Thyroid gland (tissue), 4 donors: ENCODE results near the gene CA12. TPM values are rescaled to one million over a fixed set of nuclear protein-coding genes. Genes with fewer than 3 reads are reported as not detected.

Source experiments
- DNase-seq, 2 donors: peaks; one replicate each; pipeline ENCODE4 v3.0.0-alpha.2; 2019
- H3K27ac ChIP-seq, 3 donors: fragments of 200-600 bp; sonication (generic); 1 replicate in 2 of 3; 2 replicates in 1 of 3; pipeline ENCODE4 v1.5.1; 2016 to 2019; ENCODE audit warnings: mild to moderate bottlenecking in 1 of 3, moderate library complexity in 1 of 3
- H3K27me3 ChIP-seq: fragments of 200-600 bp; sonication (generic); one replicate; pipeline ENCODE4 v1.5.1; 2019
- H3K36me3 ChIP-seq, 2 donors: fragments of 200-600 bp; sonication (generic); one replicate each; pipeline ENCODE4 v1.5.1; 2016 to 2019
- H3K4me1 ChIP-seq, 2 donors: fragments of 200-600 bp; sonication (generic); one replicate each; pipeline ENCODE4 v1.5.1; 2017 to 2019
- H3K4me3 ChIP-seq, 3 donors: fragments of 200-600 bp; sonication (generic); replicated peaks in 1 of 3; 1 replicate in 2 of 3; 2 replicates in 1 of 3; pipeline ENCODE4 v1.5.1; 2016; ENCODE audit warnings: mild to moderate bottlenecking in 1 of 3
- H3K9me3 ChIP-seq: fragments of 200-600 bp; sonication (generic); one replicate; pipeline ENCODE4 v1.5.1; 2017
- POLR2A ChIP-seq, 2 donors: fragments of 450-650 bp; IDR thresholded peaks; one replicate each; pipeline ENCODE4 v1.6.1; 2017; ENCODE audit warnings: antibody characterized with exemption in 2 of 2, mild to moderate bottlenecking in 2 of 2, moderate library complexity in 1 of 2
- WGBS, 2 donors: methylation state at CpG; one replicate each; pipeline ENCODE4 v1.1.5; 2017; 5-methylcytosine and 5-hydroxymethylcytosine counted together
- intact Hi-C: fragments of 100-400 bp; cut with DNase I; formaldehyde crosslinking; loops from one replicate; pipeline ENCODE4 v1.15.1; 2023
- total RNA-seq, 4 donors: library from RNA; depleted of rRNA; stranded (reverse); fragments of >200 nt; gene quantifications; one replicate each; pipeline ENCODE4 v1.2.3, GENCODE V29; 2016
- TF ChIP-seq, protein P1 (sequence below), 6 experiments: fragments of 200-600 bp in 3 of 6; fragments of 450-650 bp in 3 of 6; sonication (generic) in 3 of 6; IDR thresholded peaks; one replicate each; pipeline ENCODE4 v1.5.1; 2016 to 2019; ENCODE audit warnings: antibody characterized with exemption in 6 of 6, mild to moderate bottlenecking in 2 of 6, inconsistent platforms in 1 of 6, moderate library complexity in 1 of 6

CA12 gene
- total RNA-seq, 4 donors from 2014 or later: 0.33 to 21.9 (median 4.3) TPM

- Histone ChIP-seq H3K9me3 (no peaks in the 10 kb centered on the region), H3K36me3 (no peaks in the 10 kb centered on the region), H3K4me3 (no peak overlapping the region), H3K27me3 (no peaks in the 10 kb centered on the region), H3K4me1 (peaks cover 2 to 36% of the 10 kb centered on the region in 2 donors), H3K27ac (no peak overlapping the region)
- no peak for TF ChIP-seq POLR2A (IDR thresholded peaks at IDR 0.05)
- TF ChIP-seq, protein P1, sequence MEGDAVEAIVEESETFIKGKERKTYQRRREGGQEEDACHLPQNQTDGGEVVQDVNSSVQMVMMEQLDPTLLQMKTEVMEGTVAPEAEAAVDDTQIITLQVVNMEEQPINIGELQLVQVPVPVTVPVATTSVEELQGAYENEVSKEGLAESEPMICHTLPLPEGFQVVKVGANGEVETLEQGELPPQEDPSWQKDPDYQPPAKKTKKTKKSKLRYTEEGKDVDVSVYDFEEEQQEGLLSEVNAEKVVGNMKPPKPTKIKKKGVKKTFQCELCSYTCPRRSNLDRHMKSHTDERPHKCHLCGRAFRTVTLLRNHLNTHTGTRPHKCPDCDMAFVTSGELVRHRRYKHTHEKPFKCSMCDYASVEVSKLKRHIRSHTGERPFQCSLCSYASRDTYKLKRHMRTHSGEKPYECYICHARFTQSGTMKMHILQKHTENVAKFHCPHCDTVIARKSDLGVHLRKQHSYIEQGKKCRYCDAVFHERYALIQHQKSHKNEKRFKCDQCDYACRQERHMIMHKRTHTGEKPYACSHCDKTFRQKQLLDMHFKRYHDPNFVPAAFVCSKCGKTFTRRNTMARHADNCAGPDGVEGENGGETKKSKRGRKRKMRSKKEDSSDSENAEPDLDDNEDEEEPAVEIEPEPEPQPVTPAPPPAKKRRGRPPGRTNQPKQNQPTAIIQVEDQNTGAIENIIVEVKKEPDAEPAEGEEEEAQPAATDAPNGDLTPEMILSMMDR (IDR thresholded peaks at IDR 0.05): no peak
- 92 to 98% methylated on average over 2 of the region's 2 CpGs for WGBS, 2 donors
- no peak for DNase-seq
- intact Hi-C loops: no loop called here
These were observed 14.3 kb downstream of the CA12 start for GRCh38 chr15:63367390-63367789.

DNA sequence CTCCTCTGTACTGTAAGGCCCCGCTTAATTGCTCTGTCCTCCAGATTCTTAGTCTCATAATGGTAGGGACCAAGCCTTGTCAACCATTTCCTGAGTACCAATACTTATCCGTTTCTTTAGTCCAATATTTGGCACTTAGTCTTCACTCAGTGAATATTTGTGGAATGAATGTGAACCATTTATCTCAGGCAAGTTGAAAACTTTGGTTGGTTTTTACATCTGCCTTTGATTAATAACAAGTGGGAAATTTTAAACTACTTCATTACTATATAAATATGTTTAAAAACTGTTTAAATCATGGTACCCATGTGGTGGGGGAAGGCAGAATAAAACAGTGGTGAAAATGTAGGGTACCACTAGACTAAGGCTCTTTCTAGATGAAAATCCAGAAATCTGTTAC lies 15.2 kb downstream of the CA12 start:
- Histone ChIP-seq H3K36me3 (no peaks in the 10 kb centered on the region), H3K4me3 (no peak overlapping the region), H3K27me3 (no peaks in the 10 kb centered on the region), H3K9me3 (no peaks in the 10 kb centered on the region), H3K27ac (no peak overlapping the region), H3K4me1 (peaks cover 5 to 35% of the 10 kb centered on the region in 2 donors)
- 84 to 92% methylated on average over 2 of the region's 2 CpGs for WGBS, 2 donors
- intact Hi-C loops: no loop called here
- no peak for DNase-seq
- TF ChIP-seq POLR2A (IDR thresholded peaks at IDR 0.05): no peak
- TF ChIP-seq, protein P1 (IDR thresholded peaks at IDR 0.05): no peak

DNA sequence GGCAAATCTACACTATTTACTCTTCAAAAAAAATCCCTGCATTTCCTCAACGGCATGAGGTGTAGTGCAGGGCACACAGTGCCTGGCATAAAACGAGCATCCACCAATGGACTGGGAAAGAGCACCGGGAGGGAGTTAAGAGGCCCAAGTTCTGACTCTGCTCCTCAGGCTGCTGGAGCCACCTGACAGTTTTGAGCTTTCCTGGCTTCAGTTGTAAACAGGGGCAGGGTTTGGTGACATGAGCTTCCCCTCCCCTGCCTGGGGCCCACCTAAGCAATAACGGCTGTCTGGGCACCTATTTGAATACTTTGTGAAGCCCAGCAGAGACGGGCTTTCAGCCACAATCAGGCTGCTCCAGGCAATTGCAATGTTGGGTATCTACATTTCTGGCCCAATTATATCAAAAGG lies 16.4 kb downstream of the CA12 start:
- DNase-seq: no peak
- H3K36me3 ChIP-seq: no peaks in the 10 kb centered on the region

DNA sequence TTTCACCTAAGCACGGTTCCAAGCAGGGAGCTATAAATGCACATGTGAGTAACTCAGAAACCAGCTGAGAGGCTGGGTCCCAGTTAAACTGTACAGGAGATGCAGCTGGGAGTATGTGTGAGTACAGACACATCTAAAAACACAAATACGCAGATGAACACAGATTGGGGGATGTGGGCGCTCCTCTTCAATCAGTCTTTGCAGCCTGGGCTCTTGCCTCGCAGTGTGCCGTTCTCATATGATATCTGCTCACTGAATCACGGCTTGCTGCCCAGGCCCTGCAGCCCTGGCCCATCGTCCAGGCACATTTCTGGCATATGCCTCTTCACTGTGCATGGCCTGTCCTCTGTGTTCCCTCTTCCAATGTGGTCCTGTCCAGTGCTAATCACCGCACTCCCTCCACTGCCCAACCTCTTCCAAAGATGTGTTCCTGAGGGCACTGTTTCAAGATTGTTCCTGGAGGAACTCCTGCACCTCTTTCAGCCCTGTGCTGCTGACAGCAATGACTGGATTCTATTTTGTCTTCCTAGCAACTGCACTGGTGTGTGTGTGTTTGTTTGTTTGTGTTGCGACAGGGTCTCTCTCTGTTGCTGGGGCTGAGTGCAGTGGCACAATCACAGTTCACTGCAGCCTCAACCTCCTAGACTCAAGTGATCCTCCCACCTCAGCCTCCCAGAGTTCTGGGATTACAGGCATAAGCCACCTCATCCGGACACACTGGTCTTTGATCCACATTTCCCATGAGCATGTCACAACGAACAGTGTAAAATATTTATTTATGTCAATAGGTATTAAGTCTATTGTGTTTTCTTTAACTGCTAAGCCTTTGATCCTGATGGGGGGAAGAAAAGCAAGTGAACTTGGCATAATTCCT lies 17.0 kb downstream of the CA12 start:
- WGBS, 2 donors: 87 to 92% methylated on average over 11 of the region's 11 CpGs
- intact Hi-C loops: no loop called here
- no peak for TF ChIP-seq POLR2A (IDR thresholded peaks at IDR 0.05)
- TF ChIP-seq, protein P1 (IDR thresholded peaks at IDR 0.05): no peak

More for the DNA sequence above, 16.4 kb downstream of the CA12 start:
- WGBS, 2 donors: 66 to 77% methylated on average over 5 of the region's 5 CpGs
- no peak overlapping the region for H3K4me3 ChIP-seq
- peaks cover 5 to 27% of the 10 kb centered on the region in 2 donors for H3K4me1 ChIP-seq
- no peaks in the 10 kb centered on the region for H3K27me3 ChIP-seq
- no peak for TF ChIP-seq POLR2A (IDR thresholded peaks at IDR 0.05)
- TF ChIP-seq, protein P1 (IDR thresholded peaks at IDR 0.05): no peak
- intact Hi-C loops: no loop called here
- no peak overlapping the region for H3K27ac ChIP-seq
- H3K9me3 ChIP-seq: no peaks in the 10 kb centered on the region

DNA sequence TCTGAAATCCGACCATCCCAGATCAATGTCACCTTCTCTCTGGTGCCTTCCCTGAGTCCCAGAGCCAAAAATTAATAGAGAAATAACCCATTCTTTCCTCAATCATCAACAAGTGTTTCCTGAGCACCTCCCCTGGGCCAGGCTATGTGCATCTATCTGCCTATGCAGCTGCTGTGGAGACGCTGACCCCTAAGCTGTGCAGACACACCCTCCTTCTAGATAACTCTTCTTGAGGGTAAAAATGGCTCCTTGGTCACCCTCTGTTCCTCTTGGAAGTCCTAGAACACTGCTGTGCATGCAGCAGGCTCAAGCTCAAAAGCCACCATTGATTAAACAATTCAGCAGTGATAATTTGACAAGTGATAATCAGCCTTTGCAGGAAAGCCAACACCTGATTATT lies 18.4 kb downstream of the CA12 start:
- intact Hi-C loops: no loop called here
- WGBS, 2 donors: 74 to 84% methylated on average over 2 of the region's 2 CpGs

More for the DNA sequence above, 17.0 kb downstream of the CA12 start:
- no peak overlapping the region for H3K27ac ChIP-seq
- H3K4me1 ChIP-seq: peaks cover 5 to 25% of the 10 kb centered on the region in 2 donors
- H3K36me3 ChIP-seq: no peaks in the 10 kb centered on the region
- no peak for DNase-seq
- no peaks in the 10 kb centered on the region for H3K27me3 ChIP-seq
- H3K4me3 ChIP-seq: no peak overlapping the region
- no peaks in the 10 kb centered on the region for H3K9me3 ChIP-seq

More for the DNA sequence above, 18.4 kb downstream of the CA12 start:
- Histone ChIP-seq H3K36me3 (no peaks in the 10 kb centered on the region), H3K9me3 (no peaks in the 10 kb centered on the region), H3K4me3 (no peak overlapping the region), H3K4me1 (peaks cover 5 to 13% of the 10 kb centered on the region in 2 donors), H3K27ac (no peak overlapping the region), H3K27me3 (no peaks in the 10 kb centered on the region)
- no peak for DNase-seq
- no peak for TF ChIP-seq POLR2A (IDR thresholded peaks at IDR 0.05)
- TF ChIP-seq, protein P1 (IDR thresholded peaks at IDR 0.05): no peak
